Loucy (cell line): ENCODE results near the gene BTAF1.

ENCODE experiments used
- H2AFZ ChIP-seq: fragments of 200-600 bp; sonication (generic); 2 replicates; pipeline ENCODE4 v1.6.0; 2016; ENCODE audit warnings: antibody characterized with exemption, mild to moderate bottlenecking, low read length, moderate library complexity
- H3F3A ChIP-seq: fragments of 200-600 bp; 2 replicates; pipeline ENCODE4 v1.6.0; 2016; ENCODE audit warnings: antibody characterized with exemption, low read depth, mild to moderate bottlenecking
- H3K27me3 ChIP-seq: fragments of 200-600 bp; sonication (generic); 2 replicates; pipeline ENCODE4 v1.6.1; 2014; ENCODE audit warnings: low read length, mild to moderate bottlenecking; ENCODE audit not compliant: insufficient read depth, poor library complexity, severe bottlenecking
- H3K36me3 ChIP-seq: fragments of 200-600 bp; sonication (generic); 2 replicates; pipeline ENCODE4 v1.6.1; 2016; ENCODE audit warnings: low read length; ENCODE audit not compliant: insufficient read depth
- H3K4me1 ChIP-seq: fragments of 200-600 bp; sonication (generic); 2 replicates; pipeline ENCODE4 v1.5.1; 2014; ENCODE audit warnings: low read length, mild to moderate bottlenecking; ENCODE audit not compliant: insufficient read depth, poor library complexity, severe bottlenecking
- H3K4me2 ChIP-seq: fragments of 200-600 bp; sonication (generic); 2 replicates; pipeline ENCODE4 v1.6.0; 2014; ENCODE audit warnings: antibody characterized with exemption, low read length, low read depth, mild to moderate bottlenecking; ENCODE audit not compliant: poor library complexity, severe bottlenecking
- H3K4me3 ChIP-seq: fragments of 200-600 bp; sonication (generic); 2 replicates; pipeline ENCODE4 v1.5.1; 2014; ENCODE audit warnings: low read length, mild to moderate bottlenecking, mixed read lengths; ENCODE audit not compliant: poor library complexity, severe bottlenecking
- H3K79me2 ChIP-seq: fragments of 200-600 bp; sonication (generic); 2 replicates; pipeline ENCODE4 v1.6.1; 2014; ENCODE audit warnings: low read length; ENCODE audit not compliant: insufficient read depth
- H3K9ac ChIP-seq: fragments of 200-600 bp; sonication (generic); 2 replicates; pipeline ENCODE4 v1.6.0; 2014; ENCODE audit warnings: mild to moderate bottlenecking, low read depth, low read length, moderate library complexity; ENCODE audit not compliant: poor library complexity, severe bottlenecking
- H3K9me2 ChIP-seq: fragments of 200-600 bp; sonication (generic); replicated peaks from 2 replicates; pipeline ENCODE4 v1.6.1; 2016; ENCODE audit warnings: low read depth, low read length, mixed read lengths
- H3K9me3 ChIP-seq: fragments of 200-600 bp; sonication (generic); 2 replicates; pipeline ENCODE4 v1.6.1; 2014; ENCODE audit warnings: mild to moderate bottlenecking, antibody characterized with exemption, low read length, low read depth; ENCODE audit not compliant: insufficient read depth
- H4K20me1 ChIP-seq: fragments of 200-600 bp; sonication (generic); 2 replicates; pipeline ENCODE4 v1.6.0; 2014; ENCODE audit warnings: antibody characterized with exemption, low read length, mild to moderate bottlenecking; ENCODE audit not compliant: insufficient read depth, poor library complexity, severe bottlenecking
- EZH2phosphoT487 ChIP-seq: fragments of 200-600 bp; IDR thresholded peaks from 2 replicates; pipeline ENCODE4 v1.6.1; 2018; ENCODE audit warnings: antibody characterized with exemption, mild to moderate bottlenecking, moderate library complexity, borderline replicate concordance
- TF ChIP-seq, protein P1 (sequence below): fragments of 200-600 bp; sonication (generic); conservative IDR thresholded peaks from 2 replicates; pipeline ENCODE4 v1.5.1; 2014; ENCODE audit warnings: mild to moderate bottlenecking, antibody characterized with exemption, low read length

Gene BTAF1

DNA sequence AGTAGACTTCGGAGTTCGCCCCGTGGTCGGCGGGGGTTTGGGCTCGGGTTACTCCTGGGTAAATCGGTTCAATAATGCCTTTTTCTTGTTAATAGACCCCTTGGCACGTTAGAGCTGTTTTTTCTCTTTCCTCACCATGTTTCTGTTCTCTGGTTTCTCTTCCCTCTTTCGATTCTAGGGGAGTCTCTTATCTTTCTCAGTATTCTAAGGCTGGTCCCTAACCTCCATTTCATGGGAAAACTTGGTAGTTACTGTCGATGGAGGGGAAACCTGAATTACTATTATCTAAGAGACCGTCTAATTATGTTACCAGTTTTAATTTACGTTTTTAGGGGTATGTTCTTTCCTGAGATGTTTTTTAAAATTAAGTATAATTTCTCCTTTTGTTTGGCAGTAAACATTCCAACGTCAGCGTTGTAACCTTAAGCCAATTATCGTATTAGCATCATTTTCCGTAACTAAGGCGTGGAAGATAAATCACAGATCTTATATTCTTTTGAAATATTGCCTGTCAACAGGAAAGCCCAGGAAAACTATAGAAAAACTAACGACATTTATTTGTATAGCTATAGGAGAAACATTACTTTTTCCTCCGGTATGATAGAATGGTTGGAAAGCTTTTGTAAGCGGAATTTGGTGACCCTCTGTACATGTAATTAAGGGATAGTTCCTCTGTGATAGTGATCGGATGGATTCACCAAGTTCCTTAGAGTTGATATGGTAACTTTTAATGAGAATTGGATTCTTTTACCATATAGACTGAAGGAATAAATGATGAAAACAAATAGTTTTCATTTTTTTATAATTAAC is 847 bp downstream of the BTAF1 start:
- H2AFZ ChIP-seq = peak overlapping the region; percentile 100

DNA sequence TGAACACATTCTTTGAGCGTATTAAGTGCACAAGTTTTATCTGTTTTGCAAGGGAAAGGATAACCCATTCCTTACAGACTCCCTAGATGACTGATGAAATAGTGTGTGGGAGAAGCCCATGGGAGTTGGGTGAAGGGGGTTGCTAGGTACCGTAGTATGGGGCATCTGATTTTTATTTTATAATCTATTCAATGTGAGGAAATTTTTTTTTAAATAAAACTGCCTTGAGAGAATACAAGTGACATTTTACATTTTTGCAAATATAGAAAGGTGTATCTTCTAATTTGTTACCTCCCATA is 1.4 kb downstream of the BTAF1 start:
- H3K27me3 ChIP-seq = no peaks in the 10 kb centered on the region
- peaks cover 56% of the 10 kb centered on the region for H3K4me1 ChIP-seq
- peaks cover 70% of the 10 kb centered on the region for H3K79me2 ChIP-seq
- H3K9me3 ChIP-seq = no peaks in the 10 kb centered on the region
- H3K4me2 ChIP-seq = peak overlapping the region; percentile 99
- H3F3A ChIP-seq = no peaks in the 10 kb centered on the region; the same call in 1 of the 2 replicates
- TF ChIP-seq EZH2phosphoT487 = no peak
- TF ChIP-seq, protein P1, sequence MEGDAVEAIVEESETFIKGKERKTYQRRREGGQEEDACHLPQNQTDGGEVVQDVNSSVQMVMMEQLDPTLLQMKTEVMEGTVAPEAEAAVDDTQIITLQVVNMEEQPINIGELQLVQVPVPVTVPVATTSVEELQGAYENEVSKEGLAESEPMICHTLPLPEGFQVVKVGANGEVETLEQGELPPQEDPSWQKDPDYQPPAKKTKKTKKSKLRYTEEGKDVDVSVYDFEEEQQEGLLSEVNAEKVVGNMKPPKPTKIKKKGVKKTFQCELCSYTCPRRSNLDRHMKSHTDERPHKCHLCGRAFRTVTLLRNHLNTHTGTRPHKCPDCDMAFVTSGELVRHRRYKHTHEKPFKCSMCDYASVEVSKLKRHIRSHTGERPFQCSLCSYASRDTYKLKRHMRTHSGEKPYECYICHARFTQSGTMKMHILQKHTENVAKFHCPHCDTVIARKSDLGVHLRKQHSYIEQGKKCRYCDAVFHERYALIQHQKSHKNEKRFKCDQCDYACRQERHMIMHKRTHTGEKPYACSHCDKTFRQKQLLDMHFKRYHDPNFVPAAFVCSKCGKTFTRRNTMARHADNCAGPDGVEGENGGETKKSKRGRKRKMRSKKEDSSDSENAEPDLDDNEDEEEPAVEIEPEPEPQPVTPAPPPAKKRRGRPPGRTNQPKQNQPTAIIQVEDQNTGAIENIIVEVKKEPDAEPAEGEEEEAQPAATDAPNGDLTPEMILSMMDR = no peak
- H3K4me3 ChIP-seq = peak overlapping the region; percentile 98
- peaks cover 50% of the 10 kb centered on the region for H4K20me1 ChIP-seq
- H3K9ac ChIP-seq = peak overlapping the region; percentile 96
- H2AFZ ChIP-seq = no peak overlapping the region
- H3K9me2 ChIP-seq = no peaks in the 10 kb centered on the region
- H3K36me3 ChIP-seq = no peaks in the 10 kb centered on the region

More for the DNA sequence above, 847 bp downstream of the BTAF1 start:
- peaks cover 55% of the 10 kb centered on the region for H3K4me1 ChIP-seq
- no peaks in the 10 kb centered on the region for H3K9me3 ChIP-seq
- no peaks in the 10 kb centered on the region for H3K36me3 ChIP-seq
- peaks cover 46% of the 10 kb centered on the region for H4K20me1 ChIP-seq
- H3K4me3 ChIP-seq = peak overlapping the region; percentile 98
- TF ChIP-seq EZH2phosphoT487 = no peak
- TF ChIP-seq, protein P1 = no peak
- H3K27me3 ChIP-seq = no peaks in the 10 kb centered on the region
- no peaks in the 10 kb centered on the region for H3K9me2 ChIP-seq
- peak overlapping the region; percentile 99 for H3K4me2 ChIP-seq
- peak overlapping the region; percentile 96 for H3K9ac ChIP-seq
- peaks cover 65% of the 10 kb centered on the region for H3K79me2 ChIP-seq
- no peaks in the 10 kb centered on the region; the same call in 1 of the 2 replicates for H3F3A ChIP-seq

DNA sequence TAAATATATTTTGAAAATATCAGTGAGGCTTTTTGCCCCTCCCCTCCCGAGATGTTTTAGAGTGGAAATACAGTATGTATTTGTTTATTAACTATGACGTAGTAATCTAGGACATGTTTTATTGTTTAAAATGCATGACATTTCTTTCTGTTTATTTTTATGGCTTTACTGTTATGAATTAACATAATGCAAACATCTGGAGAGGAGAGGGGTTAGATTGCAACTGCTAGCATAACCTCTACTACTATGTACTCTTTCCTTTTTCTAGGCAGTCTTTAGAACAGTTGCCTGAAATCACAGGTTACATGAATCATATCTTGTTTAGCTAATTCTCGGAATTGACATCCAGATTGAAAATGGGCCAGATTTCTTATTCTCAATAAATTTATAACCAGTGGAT is 7.4 kb downstream of the BTAF1 start:
- Histone ChIP-seq H3F3A (no peaks in the 10 kb centered on the region), H3K79me2 (peaks cover 94% of the 10 kb centered on the region), H3K9ac (peak overlapping the region; percentile 43), H4K20me1 (peaks cover 78% of the 10 kb centered on the region), H3K4me3 (peak overlapping the region; percentile 98), H2AFZ (no peak overlapping the region), H3K4me1 (peaks cover 72% of the 10 kb centered on the region), H3K36me3 (peaks cover 26% of the 10 kb centered on the region; the same call in 1 of the 2 replicates), H3K27me3 (no peaks in the 10 kb centered on the region), H3K9me2 (no peaks in the 10 kb centered on the region), H3K9me3 (no peaks in the 10 kb centered on the region), H3K4me2 (peak overlapping the region; percentile 99)
- TF ChIP-seq EZH2phosphoT487 = no peak
- TF ChIP-seq, protein P1 = no peak
